ENCODE results near the gene HIPK4.
A peak's percentile ranks its signal among the peaks of the same experiment; 100 is the strongest.
"Not testable (repeated sequence)": the region's sequence is repeated elsewhere in the genome, so short reads cannot be mapped to it uniquely, and the experiment has no call there.

HIPK4 gene

GRCh38 chr19:40390084-40390742 is at the start of gene HIPK4:
Gene HIPK4, minus strand, starts transcription at chr19:40390181. Its CDS starts 279 bp downstream, at chr19:40389902.
- DNase-seq = no peak

- no peak for DNase-seq
Measured at GRCh38 chr19:40438284-40438683, 48.3 kb upstream of the HIPK4 start.

GRCh38 chr19:40433391-40434216 is 43.6 kb upstream of the HIPK4 start:
- peak; percentile 58 for DNase-seq

- DNase-seq = not testable (repeated sequence)
Measured at GRCh38 chr19:40432760-40433159, 42.8 kb upstream of the HIPK4 start.

- DNase-seq = no peak
Measured at GRCh38 chr19:40431698-40432097, 41.7 kb upstream of the HIPK4 start.

GRCh38 chr19:40430242-40430641 is 40.3 kb upstream of the HIPK4 start:
- not testable (repeated sequence) for DNase-seq

GRCh38 chr19:40428197-40428596 is 38.2 kb upstream of the HIPK4 start:
- DNase-seq = not testable (repeated sequence)

- peak; percentile 99 for DNase-seq
Measured at GRCh38 chr19:40425450-40426287, 35.7 kb upstream of the HIPK4 start, which contains the start of gene SERTAD1. Gene SERTAD1, minus strand, starts transcription at chr19:40425992. Its CDS starts 2,446 bp downstream, at chr19:40423546.

GRCh38 chr19:40424637-40425449 is 34.9 kb upstream of the HIPK4 start:
- no peak for DNase-seq

GRCh38 chr19:40423938-40424337 is 34.0 kb upstream of the HIPK4 start:
- DNase-seq = no peak

GRCh38 chr19:40422748-40423566 is 33.0 kb upstream of the HIPK4 start:
- DNase-seq = no peak

- DNase-seq = no peak
Measured at GRCh38 chr19:40421993-40422747, 32.2 kb upstream of the HIPK4 start.

GRCh38 chr19:40420766-40421765 is 31.1 kb upstream of the HIPK4 start:
- peak; percentile 67 for DNase-seq

GRCh38 chr19:40420451-40420765 is 30.4 kb upstream of the HIPK4 start:
- no peak for DNase-seq

- no peak for DNase-seq
Measured at GRCh38 chr19:40419780-40420179, 29.8 kb upstream of the HIPK4 start.

- no peak for DNase-seq
Measured at GRCh38 chr19:40419066-40419612, 29.2 kb upstream of the HIPK4 start.

- no peak for DNase-seq
Measured at GRCh38 chr19:40418040-40418439, 28.1 kb upstream of the HIPK4 start.

- DNase-seq = no peak
Measured at GRCh38 chr19:40417643-40417981, 27.6 kb upstream of the HIPK4 start.

GRCh38 chr19:40416918-40417642 is 27.1 kb upstream of the HIPK4 start:
- DNase-seq = no peak

Measured in NCI-H526 treated with DMSO at 0.1 percent for 48 hours (cell line).